ENCODE measurements around the gene NAALADL2.
"Not testable (repeated sequence)": the region's sequence is repeated elsewhere in the genome, so short reads cannot be mapped to it uniquely, and the experiment has no call there.

Gene NAALADL2

GRCh38 chr3:175260145-175260794, 401.1 kb downstream of the NAALADL2 start:
- no peak for DNase-seq (ENCODE audit: low read depth, low spot score)

GRCh38 chr3:175266478-175266877, 407.3 kb downstream of the NAALADL2 start:
- no peak for DNase-seq (ENCODE audit: low read depth, low spot score)

GRCh38 chr3:175267121-175267531, 408.0 kb downstream of the NAALADL2 start:
- no peak for DNase-seq (ENCODE audit: low read depth, low spot score)

- no peak for DNase-seq (ENCODE audit: low read depth, low spot score)
These were observed 408.4 kb downstream of the NAALADL2 start for GRCh38 chr3:175267561-175267960.

- no peak for DNase-seq (ENCODE audit: low read depth, low spot score)
These were observed 410.3 kb downstream of the NAALADL2 start for GRCh38 chr3:175269394-175269793.

GRCh38 chr3:175270198-175270837, 411.2 kb downstream of the NAALADL2 start:
- DNase-seq (ENCODE audit: low read depth, low spot score), result no peak

- no peak for DNase-seq (ENCODE audit: low read depth, low spot score)
These were observed 411.7 kb downstream of the NAALADL2 start for GRCh38 chr3:175270866-175271265.

GRCh38 chr3:175271465-175271864, 412.3 kb downstream of the NAALADL2 start:
- DNase-seq (ENCODE audit: low read depth, low spot score), result not testable (repeated sequence)

- no peak for DNase-seq (ENCODE audit: low read depth, low spot score)
These were observed 413.3 kb downstream of the NAALADL2 start for GRCh38 chr3:175272392-175272791.

- DNase-seq (ENCODE audit: low read depth, low spot score), result no peak
These were observed 414.4 kb downstream of the NAALADL2 start for GRCh38 chr3:175273573-175273972.

GRCh38 chr3:175274056-175274455, 414.9 kb downstream of the NAALADL2 start:
- DNase-seq (ENCODE audit: low read depth, low spot score), result no peak

- DNase-seq (ENCODE audit: low read depth, low spot score), result no peak
These were observed 415.5 kb downstream of the NAALADL2 start for GRCh38 chr3:175274474-175275218.

GRCh38 chr3:175278680-175279079, 419.5 kb downstream of the NAALADL2 start:
- DNase-seq (ENCODE audit: low read depth, low spot score), result no peak

GRCh38 chr3:175279457-175279856, 420.3 kb downstream of the NAALADL2 start:
- DNase-seq (ENCODE audit: low read depth, low spot score), result no peak

- DNase-seq (ENCODE audit: low read depth, low spot score), result no peak
These were observed 420.8 kb downstream of the NAALADL2 start for GRCh38 chr3:175279911-175280310.

- no peak for DNase-seq (ENCODE audit: low read depth, low spot score)
These were observed 428.3 kb downstream of the NAALADL2 start for GRCh38 chr3:175287361-175287963.

- DNase-seq (ENCODE audit: low read depth, low spot score), result no peak
These were observed 429.5 kb downstream of the NAALADL2 start for GRCh38 chr3:175288621-175289020.

GRCh38 chr3:175294793-175295192, 435.7 kb downstream of the NAALADL2 start:
- DNase-seq (ENCODE audit: low read depth, low spot score), result no peak

GRCh38 chr3:175295248-175296130, 436.4 kb downstream of the NAALADL2 start:
- DNase-seq (ENCODE audit: low read depth, low spot score), result no peak

- DNase-seq (ENCODE audit: low read depth, low spot score), result no peak
These were observed 438.1 kb downstream of the NAALADL2 start for GRCh38 chr3:175297216-175297615.

GRCh38 chr3:175301741-175302140, 442.6 kb downstream of the NAALADL2 start:
- DNase-seq (ENCODE audit: low read depth, low spot score), result no peak

Data from activated naive CD8-positive, alpha-beta T cell treated with anti-CD3 and anti-CD28 coated beads, Interleukin-2, amount 50 U/mL, for 16 hours (primary cell).